GM12892 (cell line): Measurements from ENCODE around the gene TUT1.
"Not testable (repeated sequence)": the region's sequence is repeated elsewhere in the genome, so short reads cannot be mapped to it uniquely, and the experiment has no call there.

Experiments used
- DNase-seq: peaks from one replicate; pipeline ENCODE4 v3.0.0; 2011; ENCODE audit not compliant: insufficient read length
- FAIRE-seq: peaks from 2 replicates; lab custom pipeline; 2011; peaks lifted over from hg19 to GRCh38; lab: Jason Lieb, UNC
- POLR2A ChIP-seq: IDR thresholded peaks from 2 replicates; pipeline ENCODE4 v1.6.1; 2011; ENCODE audit warnings: low read depth, low read length, control low read depth
- POLR2AphosphoS5 ChIP-seq: IDR thresholded peaks from 2 replicates; pipeline ENCODE4 v1.6.1; 2011; ENCODE audit warnings: low read depth, low read length, control low read depth
- TAF1 ChIP-seq: IDR thresholded peaks from 2 replicates; pipeline ENCODE4 v1.6.1; 2011; ENCODE audit warnings: low read depth, mild to moderate bottlenecking, control low read depth, low read length, borderline replicate concordance

The TUT1 gene

GRCh38 chr11:62569611-62570010 is 21.7 kb downstream of the TUT1 start:
- TF ChIP-seq POLR2A (no peak), TAF1 (no peak), POLR2AphosphoS5 (no peak)
- FAIRE-seq: no peak

GRCh38 chr11:62567018-62567633 is 24.2 kb downstream of the TUT1 start:
- FAIRE-seq (no peak), DNase-seq (no peak)
- TF ChIP-seq POLR2AphosphoS5: 0 out of 2 replicates have a peak, but pooled peaks have one; percentile 18
- no peak for TF ChIP-seq POLR2A

More at GRCh38 chr11:62569611-62570010, 21.7 kb downstream of the TUT1 start:
- no peak for DNase-seq

- DNase-seq (no peak), FAIRE-seq (no peak)
- no peak for TF ChIP-seq POLR2A
- no peak for TF ChIP-seq POLR2AphosphoS5
- no peak for TF ChIP-seq TAF1
These were observed 25.1 kb downstream of the TUT1 start for GRCh38 chr11:62566247-62566646.

GRCh38 chr11:62565100-62565802 is 26.1 kb downstream of the TUT1 start:
- no peak for DNase-seq
- no peak for TF ChIP-seq POLR2A
- TF ChIP-seq TAF1: no peak
- TF ChIP-seq POLR2AphosphoS5: no peak
- FAIRE-seq: no peak

GRCh38 chr11:62561677-62562230 is 29.6 kb downstream of the TUT1 start:
- DNase-seq, FAIRE-seq: not testable (repeated sequence)

- FAIRE-seq: peak; percentile 51
- no peak for TF ChIP-seq TAF1
- no peak for TF ChIP-seq POLR2A
- TF ChIP-seq POLR2AphosphoS5: no peak
- DNase-seq: no peak
These were observed 30.7 kb downstream of the TUT1 start for GRCh38 chr11:62560566-62561103.

GRCh38 chr11:62559626-62560025 is 31.7 kb downstream of the TUT1 start:
- DNase-seq, FAIRE-seq: not testable (repeated sequence)

GRCh38 chr11:62559204-62559603 is 32.1 kb downstream of the TUT1 start:
- TF ChIP-seq TAF1 (no peak), POLR2A (no peak; the same call in 1 of the 2 replicates), POLR2AphosphoS5 (no peak)
- DNase-seq (no peak), FAIRE-seq (no peak)

GRCh38 chr11:62558669-62559068 is 32.7 kb downstream of the TUT1 start:
- DNase-seq (no peak), FAIRE-seq (no peak)
- TF ChIP-seq TAF1 (no peak), POLR2AphosphoS5 (no peak), POLR2A (peak; percentile 46)

GRCh38 chr11:62556875-62557631 is 34.3 kb downstream of the TUT1 start:
- FAIRE-seq: no peak
- DNase-seq: no peak
- TF ChIP-seq POLR2AphosphoS5: no peak; the same call in 1 of the 2 replicates
- TF ChIP-seq TAF1: no peak
- TF ChIP-seq POLR2A: no peak

- TF ChIP-seq TAF1 (no peak), POLR2AphosphoS5 (0 out of 2 replicates have a peak, but pooled peaks have one; percentile 58), POLR2A (peak; percentile 41; the same call in 1 of the 2 replicates)
- FAIRE-seq (peak; percentile 92), DNase-seq (no peak)
These were observed 35.0 kb downstream of the TUT1 start for GRCh38 chr11:62556108-62556874.
